PFSK-1 (cell line): ENCODE data around the gene NGB. TPM values are rescaled to one million over a fixed set of nuclear protein-coding genes. Genes with fewer than 3 reads are reported as not detected.

Experiments
- FOXP2 ChIP-seq: optimal IDR thresholded peaks from 2 replicates; pipeline ENCODE3; 2011; ENCODE audit warnings: borderline replicate concordance, control low read depth, inconsistent platforms; ENCODE audit not compliant: insufficient read depth; ENCODE audit errors: extremely low read length, extremely low read depth
- POLR2AphosphoS5 ChIP-seq: IDR thresholded peaks from 2 replicates; pipeline ENCODE4 v1.6.1; 2012; ENCODE audit warnings: low read depth, mild to moderate bottlenecking, control low read depth, low read length, moderate library complexity
- REST ChIP-seq, 2 experiments: IDR thresholded peaks; 2 replicates each; pipeline versions ENCODE4 v1.6.1 to v1.8.0; 2011 to 2012; ENCODE audit warnings: low read depth in 2 of 2, low read length in 2 of 2, control low read depth in 1 of 2, inconsistent platforms in 1 of 2, mild to moderate bottlenecking in 1 of 2, moderate library complexity in 1 of 2; ENCODE audit not compliant: insufficient read depth in 1 of 2
- SIN3A ChIP-seq: IDR thresholded peaks from 2 replicates; pipeline ENCODE4 v1.6.1; 2012; ENCODE audit warnings: mild to moderate bottlenecking, low read length, moderate library complexity, borderline replicate concordance; ENCODE audit not compliant: insufficient read depth
- TAF1 ChIP-seq: IDR thresholded peaks from 2 replicates; pipeline ENCODE4 v1.6.1; 2012; ENCODE audit warnings: low read length, control low read depth, borderline replicate concordance; ENCODE audit not compliant: insufficient read depth
- polyA plus RNA-seq: library from polyadenylated mRNA; unstranded; fragments of >200 nt; gene quantifications from one replicate; pipeline ENCODE4 v1.2.1, GENCODE V29; 2012; ENCODE audit warnings: low read depth, missing spikeins; ENCODE audit not compliant: insufficient read length

NGB gene
- not detected for polyA plus RNA-seq

DNA sequence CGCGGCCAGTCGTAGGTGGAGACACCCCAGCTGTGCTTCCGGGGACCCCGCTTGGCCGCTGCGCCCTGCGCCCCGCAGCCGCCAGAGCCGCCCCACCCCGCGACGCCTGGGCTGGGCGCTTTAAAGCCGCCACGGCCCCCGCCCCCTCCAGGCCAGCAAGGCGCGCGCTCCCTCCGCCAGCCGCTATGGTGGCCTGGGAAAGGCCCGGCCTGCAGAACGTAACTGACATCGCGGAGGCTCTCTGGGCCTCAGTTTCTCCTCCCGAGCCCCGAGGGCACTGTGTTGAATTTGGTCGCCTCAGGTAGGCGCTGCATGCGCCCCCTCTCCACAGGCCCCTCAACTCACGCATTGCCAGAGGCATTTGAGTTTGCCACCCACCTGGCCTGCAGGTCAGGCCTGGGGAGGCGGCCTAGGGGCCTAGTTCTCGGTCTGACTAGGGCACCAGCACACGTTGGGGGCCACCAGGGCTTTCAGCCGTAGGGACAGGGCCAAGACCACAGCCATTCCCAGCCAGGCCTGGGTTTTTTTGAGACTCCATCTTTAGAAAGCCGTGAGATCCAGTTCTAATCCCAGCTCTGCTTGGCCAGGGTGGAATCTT, at the start of gene NGB:
Gene NGB (minus strand): TSS at position 94 of the 598 bp plus-strand sequence. CDS start 269 bp downstream, outside the sequence.
- TF ChIP-seq SIN3A (no peak), FOXP2 (no peak), REST (IDR thresholded peaks at IDR 0.05; ENCODE audit: insufficient read depth in 1 of 2, low read depth in 2 of 2, low read length in 2 of 2) (no peak), POLR2AphosphoS5 (no peak), TAF1 (no peak)

DNA sequence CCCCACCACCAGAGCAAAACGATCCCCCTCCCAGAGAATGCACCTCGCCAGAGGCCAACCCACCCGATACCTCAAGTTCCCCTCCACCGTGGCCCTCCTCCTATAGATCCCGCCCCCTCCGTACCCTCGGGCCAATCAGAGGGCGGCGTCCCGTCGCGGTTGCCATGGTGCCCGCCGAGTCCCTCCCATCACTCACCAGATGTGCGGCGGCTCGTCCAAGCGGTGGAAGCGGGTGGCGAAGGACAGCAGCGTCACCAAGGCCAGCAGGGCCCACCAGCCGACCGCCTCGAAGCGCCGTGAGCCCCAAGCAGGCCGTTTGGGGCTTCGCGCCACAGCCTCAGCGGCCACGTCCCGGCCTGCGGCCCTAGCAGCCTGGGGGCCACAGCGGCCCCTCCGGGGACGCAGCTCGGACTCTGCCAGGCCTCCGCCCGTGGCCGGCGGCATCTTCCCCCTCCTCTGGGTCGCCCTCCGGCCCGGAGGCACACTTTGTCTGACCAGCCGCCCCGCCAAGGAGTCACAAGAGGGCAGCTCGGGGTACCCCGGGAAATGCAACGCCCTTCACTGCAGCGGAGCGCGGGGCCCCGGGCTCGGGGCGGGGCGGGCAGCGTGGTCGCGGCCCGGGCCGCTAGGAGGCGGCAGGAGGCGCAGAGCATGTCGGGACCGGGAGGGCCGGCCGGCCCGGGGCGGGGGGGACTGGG, 49.4 kb upstream of the NGB start, which contains the start of gene POMT2:
Gene POMT2 (minus strand): TSS at position 646 of the 698 bp plus-strand sequence. CDS start 202 bp downstream, at position 444.
- peak; percentile 18; the same call in 1 of the 2 replicates for TF ChIP-seq SIN3A
- no peak for TF ChIP-seq FOXP2
- TF ChIP-seq POLR2AphosphoS5: no peak

- no peak for TF ChIP-seq FOXP2
- TF ChIP-seq REST (IDR thresholded peaks at IDR 0.05; ENCODE audit: insufficient read depth in 1 of 2, low read depth in 2 of 2, low read length in 2 of 2): no peak
- no peak for TF ChIP-seq SIN3A
- TF ChIP-seq POLR2AphosphoS5: no peak
- no peak for TF ChIP-seq TAF1
Observed at GRCh38 chr14:77319422-77319821, 48.4 kb upstream of the NGB start.

GRCh38 chr14:77318006-77318553, 47.1 kb upstream of the NGB start:
- no peak for TF ChIP-seq SIN3A
- TF ChIP-seq POLR2AphosphoS5: no peak
- no peak for TF ChIP-seq FOXP2
- TF ChIP-seq REST (IDR thresholded peaks at IDR 0.05; ENCODE audit: insufficient read depth in 1 of 2, low read depth in 2 of 2, low read length in 2 of 2): no peak

GRCh38 chr14:77316872-77317301, 45.9 kb upstream of the NGB start:
- TF ChIP-seq FOXP2: no peak
- TF ChIP-seq REST (IDR thresholded peaks at IDR 0.05; ENCODE audit: insufficient read depth in 1 of 2, low read depth in 2 of 2, low read length in 2 of 2): no peak
- TF ChIP-seq POLR2AphosphoS5: no peak
- no peak for TF ChIP-seq SIN3A
- no peak for TF ChIP-seq TAF1
